PFSK-1 (cell line): ENCODE measurements around the gene C1orf21.

Experiments used
- FOXP2 ChIP-seq: optimal IDR thresholded peaks from 2 replicates; pipeline ENCODE3; 2011; ENCODE audit warnings: borderline replicate concordance, control low read depth, inconsistent platforms; ENCODE audit not compliant: insufficient read depth; ENCODE audit errors: extremely low read length, extremely low read depth
- POLR2AphosphoS5 ChIP-seq: IDR thresholded peaks from 2 replicates; pipeline ENCODE4 v1.6.1; 2012; ENCODE audit warnings: low read depth, mild to moderate bottlenecking, control low read depth, low read length, moderate library complexity
- SIN3A ChIP-seq: IDR thresholded peaks from 2 replicates; pipeline ENCODE4 v1.6.1; 2012; ENCODE audit warnings: mild to moderate bottlenecking, low read length, moderate library complexity, borderline replicate concordance; ENCODE audit not compliant: insufficient read depth
- TAF1 ChIP-seq: IDR thresholded peaks from 2 replicates; pipeline ENCODE4 v1.6.1; 2012; ENCODE audit warnings: low read length, control low read depth, borderline replicate concordance; ENCODE audit not compliant: insufficient read depth
- TF ChIP-seq, protein P1 (sequence below), 2 experiments: IDR thresholded peaks; 2 replicates each; pipeline versions ENCODE4 v1.6.1 to v1.8.0; 2011 to 2012; ENCODE audit warnings: low read depth in 2 of 2, low read length in 2 of 2, control low read depth in 1 of 2, inconsistent platforms in 1 of 2, mild to moderate bottlenecking in 1 of 2, moderate library complexity in 1 of 2; ENCODE audit not compliant: insufficient read depth in 1 of 2

Gene C1orf21

DNA sequence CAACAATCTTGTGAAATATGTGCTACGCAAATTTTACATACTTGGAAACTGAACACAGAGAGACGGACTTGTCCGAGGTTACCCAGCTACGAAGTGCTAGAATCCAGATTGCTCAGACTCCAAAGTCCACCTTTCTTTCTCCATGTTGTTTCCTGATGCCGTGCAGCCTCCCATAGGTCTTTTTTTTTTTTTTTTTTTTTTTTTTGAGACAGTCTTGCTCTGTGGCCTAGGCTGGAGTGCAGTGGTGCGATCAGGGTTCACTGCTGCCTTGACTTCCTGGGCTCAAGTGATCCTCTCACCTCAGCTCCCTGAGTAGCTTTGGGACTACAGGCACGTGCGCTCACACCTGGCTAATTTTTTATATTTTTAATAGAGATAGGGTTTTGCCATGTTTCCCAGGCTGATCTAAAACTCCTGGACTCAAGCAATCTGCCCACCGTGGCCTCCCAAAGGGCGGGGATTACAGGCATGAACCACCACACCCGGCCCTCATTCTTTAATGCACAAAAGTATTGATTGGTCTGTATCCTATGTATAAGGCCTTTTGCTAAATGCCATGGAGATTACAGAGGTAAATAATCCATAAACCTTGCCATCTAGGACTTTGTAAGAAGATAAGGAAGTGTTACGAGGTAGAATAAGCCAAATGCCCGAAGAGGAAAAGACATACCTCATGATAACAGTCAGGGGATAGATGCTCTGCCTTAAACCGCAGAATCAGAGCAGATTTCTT, 92.8 kb downstream of the C1orf21 start:
- no peak for TF ChIP-seq SIN3A
- no peak for TF ChIP-seq TAF1
- no peak for TF ChIP-seq POLR2AphosphoS5
- TF ChIP-seq, protein P1, sequence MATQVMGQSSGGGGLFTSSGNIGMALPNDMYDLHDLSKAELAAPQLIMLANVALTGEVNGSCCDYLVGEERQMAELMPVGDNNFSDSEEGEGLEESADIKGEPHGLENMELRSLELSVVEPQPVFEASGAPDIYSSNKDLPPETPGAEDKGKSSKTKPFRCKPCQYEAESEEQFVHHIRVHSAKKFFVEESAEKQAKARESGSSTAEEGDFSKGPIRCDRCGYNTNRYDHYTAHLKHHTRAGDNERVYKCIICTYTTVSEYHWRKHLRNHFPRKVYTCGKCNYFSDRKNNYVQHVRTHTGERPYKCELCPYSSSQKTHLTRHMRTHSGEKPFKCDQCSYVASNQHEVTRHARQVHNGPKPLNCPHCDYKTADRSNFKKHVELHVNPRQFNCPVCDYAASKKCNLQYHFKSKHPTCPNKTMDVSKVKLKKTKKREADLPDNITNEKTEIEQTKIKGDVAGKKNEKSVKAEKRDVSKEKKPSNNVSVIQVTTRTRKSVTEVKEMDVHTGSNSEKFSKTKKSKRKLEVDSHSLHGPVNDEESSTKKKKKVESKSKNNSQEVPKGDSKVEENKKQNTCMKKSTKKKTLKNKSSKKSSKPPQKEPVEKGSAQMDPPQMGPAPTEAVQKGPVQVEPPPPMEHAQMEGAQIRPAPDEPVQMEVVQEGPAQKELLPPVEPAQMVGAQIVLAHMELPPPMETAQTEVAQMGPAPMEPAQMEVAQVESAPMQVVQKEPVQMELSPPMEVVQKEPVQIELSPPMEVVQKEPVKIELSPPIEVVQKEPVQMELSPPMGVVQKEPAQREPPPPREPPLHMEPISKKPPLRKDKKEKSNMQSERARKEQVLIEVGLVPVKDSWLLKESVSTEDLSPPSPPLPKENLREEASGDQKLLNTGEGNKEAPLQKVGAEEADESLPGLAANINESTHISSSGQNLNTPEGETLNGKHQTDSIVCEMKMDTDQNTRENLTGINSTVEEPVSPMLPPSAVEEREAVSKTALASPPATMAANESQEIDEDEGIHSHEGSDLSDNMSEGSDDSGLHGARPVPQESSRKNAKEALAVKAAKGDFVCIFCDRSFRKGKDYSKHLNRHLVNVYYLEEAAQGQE (IDR thresholded peaks at IDR 0.05; ENCODE audit: insufficient read depth in 1 of 2, low read depth in 2 of 2, low read length in 2 of 2), result no peak
- TF ChIP-seq FOXP2, result no peak

DNA sequence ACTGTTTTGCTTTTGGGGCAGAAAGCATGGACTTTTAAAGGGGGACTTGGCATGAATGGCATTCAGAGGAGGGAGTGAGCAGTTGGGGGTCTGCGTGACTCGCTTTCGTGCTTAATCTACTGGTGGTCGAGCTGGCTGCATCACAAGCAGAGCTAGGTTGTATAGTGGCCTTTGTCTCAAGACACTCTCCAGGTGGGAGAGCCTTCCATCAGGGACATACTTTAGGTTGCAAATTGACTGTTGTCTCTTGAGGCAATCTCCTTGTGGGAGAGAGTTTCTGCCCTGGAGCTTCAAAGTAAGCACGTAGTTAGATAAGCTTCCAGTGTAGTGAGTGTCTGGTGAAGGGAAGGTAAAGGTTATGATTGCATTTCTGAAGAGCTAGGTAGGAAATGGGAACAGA, 93.9 kb downstream of the C1orf21 start:
- no peak for TF ChIP-seq SIN3A
- TF ChIP-seq POLR2AphosphoS5, result no peak
- no peak for TF ChIP-seq FOXP2
- TF ChIP-seq, protein P1 (IDR thresholded peaks at IDR 0.05; ENCODE audit: insufficient read depth in 1 of 2, low read depth in 2 of 2, low read length in 2 of 2), result no peak
- TF ChIP-seq TAF1, result no peak

DNA sequence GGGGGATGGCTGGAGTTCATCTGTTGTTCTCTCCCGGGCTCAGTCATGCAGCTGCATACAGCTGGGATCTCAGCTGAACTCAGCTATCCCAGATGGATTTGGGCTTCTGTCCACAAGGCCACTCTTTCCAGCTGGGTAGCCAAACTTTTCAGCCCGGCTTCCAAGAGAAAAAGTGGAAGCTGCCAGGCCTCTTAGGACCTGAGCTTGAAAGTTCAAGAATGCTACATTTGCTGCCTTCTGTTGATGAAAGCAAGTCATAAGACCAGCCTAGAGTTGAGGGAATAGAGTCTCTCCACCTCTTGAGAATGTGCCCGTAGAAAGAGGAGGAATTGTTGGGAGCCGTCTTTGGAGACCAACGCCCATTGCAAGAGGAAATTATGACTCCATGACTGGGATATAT, 95.3 kb downstream of the C1orf21 start:
- TF ChIP-seq SIN3A, result no peak
- no peak for TF ChIP-seq POLR2AphosphoS5
- TF ChIP-seq, protein P1 (IDR thresholded peaks at IDR 0.05; ENCODE audit: insufficient read depth in 1 of 2, low read depth in 2 of 2, low read length in 2 of 2), result no peak
- TF ChIP-seq TAF1, result no peak
- no peak for TF ChIP-seq FOXP2

DNA sequence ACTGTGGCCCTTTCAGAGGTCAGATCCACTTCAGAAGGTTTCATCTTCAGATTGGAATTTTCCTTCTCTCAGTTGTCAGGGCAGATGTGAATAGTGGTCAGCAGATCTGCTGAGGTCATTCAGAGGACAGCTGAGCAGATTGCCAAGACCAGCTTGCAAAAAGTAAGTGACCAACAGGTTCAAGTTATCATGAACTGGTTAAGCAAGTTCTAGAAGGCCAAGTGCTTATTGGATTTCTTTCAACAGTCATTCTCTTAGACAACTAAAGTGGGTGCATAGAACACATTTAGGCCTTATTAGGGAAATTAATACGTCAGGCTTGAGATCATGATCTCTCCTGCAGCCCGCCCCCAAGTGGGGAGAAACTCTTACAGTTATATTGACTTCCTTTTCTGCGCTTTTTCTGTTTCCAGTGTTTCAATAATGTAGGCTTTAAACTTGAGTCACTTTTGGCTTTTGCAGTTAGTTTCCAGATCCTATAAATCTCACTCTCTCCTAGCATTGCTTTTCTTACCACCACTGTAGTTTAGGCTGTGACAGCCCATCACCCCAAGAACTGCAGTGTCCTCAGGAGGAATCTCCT, 96.4 kb downstream of the C1orf21 start:
- no peak for TF ChIP-seq SIN3A
- TF ChIP-seq, protein P1 (IDR thresholded peaks at IDR 0.05; ENCODE audit: insufficient read depth in 1 of 2, low read depth in 2 of 2, low read length in 2 of 2), result no peak
- no peak for TF ChIP-seq FOXP2
- no peak for TF ChIP-seq POLR2AphosphoS5
- TF ChIP-seq TAF1, result no peak
